ENCODE data around the gene DDX21.

DNA sequence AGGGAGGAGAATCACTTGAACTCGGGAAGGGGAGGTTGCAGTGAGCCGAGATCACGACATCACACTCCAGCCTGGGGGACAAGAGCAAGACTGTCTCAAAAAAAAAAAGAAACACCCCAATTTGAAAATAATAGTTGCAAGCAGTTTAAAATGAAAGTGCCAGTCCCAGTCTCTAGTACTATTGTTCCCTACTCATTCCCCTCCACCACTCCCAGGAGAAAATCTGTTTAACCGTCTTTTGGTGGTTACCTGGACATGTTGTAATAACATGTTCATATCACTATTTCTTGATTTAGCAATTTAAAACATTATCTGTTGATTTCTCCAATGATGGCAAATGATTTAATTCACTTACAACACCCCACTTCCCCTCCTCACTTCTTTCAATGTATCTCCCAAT is 77.3 kb downstream of the DDX21 start:
- no peak for TF ChIP-seq EZH2 (IDR thresholded peaks at IDR 0.05; ENCODE audit: insufficient read depth, poor library complexity, severe bottlenecking)
- no peak for TF ChIP-seq EZH2phosphoT487 (IDR thresholded peaks at IDR 0.05; ENCODE audit: insufficient read depth, low read depth)
